ENCODE results near the gene TRAPPC3. TPM values are rescaled to one million over a fixed set of nuclear protein-coding genes. Genes with fewer than 3 reads are reported as not detected.
A peak's percentile ranks its signal among the peaks of the same experiment; 100 is the strongest.

TRAPPC3 gene
- total and polyA plus RNA-seq, 9 of the 15 experiments (the other 6 are each of a cell fraction or from before 2014, with no cell fraction given): 20.6 to 141 (median 112) TPM

- TF ChIP-seq BCLAF1 (IDR thresholded peaks at IDR 0.05; ENCODE audit: borderline replicate concordance in 1 of 2, control insufficient read depth in 1 of 2, low read depth in 2 of 2, low read length in 1 of 2): no peak
- TF ChIP-seq KLF13 (tag; IDR thresholded peaks at IDR 0.05; ENCODE audit: borderline replicate concordance, low read depth): no peak
Measured at GRCh38 chr1:36126005-36126716, 23.1 kb downstream of the TRAPPC3 start (continued).

DNA sequence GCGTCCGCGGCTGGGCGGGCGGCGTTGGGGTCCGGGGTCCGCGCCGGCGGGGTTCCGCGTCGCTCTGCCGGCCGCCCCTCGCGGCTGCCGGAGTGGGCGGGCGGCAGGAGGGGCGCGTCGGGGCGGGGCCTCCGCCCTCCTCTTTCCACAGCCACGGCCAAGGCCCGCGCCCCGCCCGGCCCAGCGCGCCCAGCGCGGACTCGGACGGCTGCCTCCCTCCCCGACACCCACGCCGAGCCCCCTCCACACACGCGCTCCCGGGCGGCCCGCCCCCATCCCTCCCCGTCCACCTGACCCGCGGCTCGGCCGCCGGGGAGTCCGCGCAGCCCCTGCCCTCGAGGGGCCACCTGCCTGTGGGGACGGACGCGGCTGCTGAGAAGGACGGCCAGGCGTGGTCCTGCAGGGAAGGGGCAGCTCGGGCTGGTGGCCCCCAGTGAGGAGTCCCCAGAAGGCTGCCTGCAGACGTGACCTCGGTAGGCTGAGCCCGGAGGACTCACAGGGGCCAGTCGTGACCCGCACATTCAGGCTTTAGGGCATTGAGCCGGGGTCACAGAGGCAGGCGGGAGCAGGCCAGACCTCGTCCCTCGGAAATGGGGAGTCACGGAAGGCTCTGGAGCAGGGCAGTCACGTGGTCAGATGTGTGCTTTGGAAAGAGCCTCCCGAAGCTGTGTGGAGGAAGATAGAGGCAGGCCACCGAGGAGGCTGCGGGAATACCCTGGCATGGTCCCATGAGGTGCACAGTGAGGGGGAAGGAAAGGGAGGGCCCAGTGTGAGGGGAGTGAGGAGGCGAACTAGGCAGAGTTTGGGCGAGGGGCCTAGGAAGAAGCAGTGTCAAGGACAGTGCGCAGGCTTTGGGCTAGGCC, 23.9 kb downstream of the TRAPPC3 start, which contains the start of gene COL8A2:
Gene COL8A2 (minus strand): TSS at position 94 of the 863 bp plus-strand sequence. CDS start 24,980 bp downstream, outside the sequence.
- ATAC-seq (peak; percentile 10), FAIRE-seq (no peak), DNase-seq (ENCODE audit: extremely low read depth in 1 of 4, low spot score in 3 of 4) (peak in 2 of 4 experiments; percentile 91)
- ChIA-PET CTCF (ENCODE audit: low intra/inter-chr PET ratio) (interaction anchor here (1.3 kb wide), 1 partner anchor 26 kb away, joined by 5 read pairs; no protein-coding TSS in a partner anchor), POLR2A (no interaction called here)
- Histone ChIP-seq H3K4me2 (ENCODE audit: insufficient read depth, low read length) (no peak within 1 kb of the TSS), H3K9me3 (replicated peaks; ENCODE audit: control insufficient read depth, insufficient read depth, low read depth, low read length) (no peaks in the 10 kb centered on the region), H2AFZ (ENCODE audit: low read depth, low read length) (peak within 1 kb of the TSS; percentile 65), H3K27me3 (ENCODE audit: control insufficient read depth in 2 of 2, insufficient read depth in 2 of 2, low read length in 2 of 2) (peaks cover 0 to 10% of the 10 kb centered on the region in 2 experiments; a peak in 1 of 5 replicates), H3K4me3 (no peak within 1 kb of the TSS), H4K20me1 (replicated peaks; ENCODE audit: control insufficient read depth, insufficient read depth, low read length) (no peaks in the 10 kb centered on the region), H3K9me1 (ENCODE audit: control insufficient read depth, insufficient read depth, low read length) (no peaks in the 10 kb centered on the region), H3K36me3 (ENCODE audit: control insufficient read depth, insufficient read depth, low read length) (no peaks in the 10 kb centered on the region), H3K79me2 (ENCODE audit: control insufficient read depth, insufficient read depth, low read length) (no peaks in the 10 kb centered on the region), H3K4me1 (replicated peaks in 1 of 2; ENCODE audit: control insufficient read depth in 2 of 2, insufficient read depth in 2 of 2, low read length in 2 of 2) (peaks cover 16 to 42% of the 10 kb centered on the region in 2 experiments), H3K27ac (ENCODE audit: extremely low read depth, low read depth, low read length) (no peak within 1 kb of the TSS), H3K9ac (ENCODE audit: insufficient read depth in 1 of 2, low read depth in 2 of 2, low read length in 2 of 2) (peak within 1 kb of the TSS in 1 of 2 experiments; percentile 88; a peak in 2 of 4 replicates)
- in situ Hi-C loops (cut with MboI): no loop called here
- WGBS (ENCODE audit: insufficient coverage, low coverage, missing lambda C conversion rate): 40% methylated on average over 27 of the region's 77 CpGs
- BruUV-seq (replicated peaks): no TSS peak
- intact Hi-C loops (cut with micrococcal nuclease): no loop called here
- TF ChIP-seq PHF20 (IDR thresholded peaks at IDR 0.05; ENCODE audit: partially characterized antibody): no peak
- no peak for TF ChIP-seq SNIP1 (IDR thresholded peaks at IDR 0.05; ENCODE audit: low read depth)
- TF ChIP-seq CBFA2T2 (conservative IDR thresholded peaks at IDR 0.05): peak; percentile 41
- TF ChIP-seq SIRT6 (IDR thresholded peaks at IDR 0.05; ENCODE audit: low read depth, low read length): no peak
- TF ChIP-seq IRF2 (CRISPR knock-in tag; IDR thresholded peaks at IDR 0.05): no peak
- no peak for TF ChIP-seq ZBTB2 (IDR thresholded peaks at IDR 0.05)
- no peak for TF ChIP-seq BRD4 (IDR thresholded peaks at IDR 0.05)
- TF ChIP-seq POLR2AphosphoS2 (IDR thresholded peaks at IDR 0.05; ENCODE audit: low read length): no peak
- TF ChIP-seq ZNF445 (CRISPR knock-in tag; IDR thresholded peaks at IDR 0.05; ENCODE audit: low read depth): no peak
- no peak for TF ChIP-seq ZSCAN32 (CRISPR knock-in tag; IDR thresholded peaks at IDR 0.05)
- no peak for TF ChIP-seq ZNF174 (CRISPR knock-in tag; IDR thresholded peaks at IDR 0.05)
- TF ChIP-seq MBD2 (IDR thresholded peaks at IDR 0.05; ENCODE audit: borderline replicate concordance, low read depth): no peak
- TF ChIP-seq FIP1L1 (IDR thresholded peaks at IDR 0.05; ENCODE audit: low read depth, low read length, poor library complexity, severe bottlenecking): no peak

Data from K562 (cell line).